IMR-90 (cell line): ENCODE measurements around the gene C7orf57.

Source experiments
- BHLHE40 ChIP-seq: fragments of 150-350 bp; IDR thresholded peaks from 2 replicates; pipeline ENCODE4 v1.6.1; 2016; ENCODE audit warnings: mild to moderate bottlenecking, low read depth, low read length
- CEBPB ChIP-seq: IDR thresholded peaks from 2 replicates; pipeline ENCODE4 v1.6.1; 2012; ENCODE audit warnings: low read depth, low read length, improper control_type of control experiment
- CTCF ChIP-seq: conservative IDR thresholded peaks from 2 replicates; pipeline ENCODE4 v1.5.1; 2012; ENCODE audit warnings: mild to moderate bottlenecking, low read depth, low read length, improper control_type of control experiment
- FOS ChIP-seq: fragments of 150-350 bp; IDR thresholded peaks from 2 replicates; pipeline ENCODE4 v1.6.1; 2016; ENCODE audit warnings: low read depth, low read length
- MAZ ChIP-seq: IDR thresholded peaks from 2 replicates; pipeline ENCODE4 v1.6.1; 2012; ENCODE audit warnings: low read depth, mild to moderate bottlenecking, low read length, improper control_type of control experiment, moderate library complexity, borderline replicate concordance
- MXI1 ChIP-seq: IDR thresholded peaks from 2 replicates; pipeline ENCODE4 v1.6.1; 2012; ENCODE audit warnings: low read depth, mild to moderate bottlenecking, low read length, moderate library complexity, borderline replicate concordance
- POLR2A ChIP-seq: IDR thresholded peaks from 2 replicates; pipeline ENCODE4 v1.6.1; 2012; ENCODE audit warnings: mild to moderate bottlenecking, low read depth, low read length
- RAD21 ChIP-seq: IDR thresholded peaks from 2 replicates; pipeline ENCODE4 v1.6.1; 2012; ENCODE audit warnings: low read length, improper control_type of control experiment
- RCOR1 ChIP-seq: IDR thresholded peaks from 2 replicates; pipeline ENCODE4 v1.6.1; 2012; ENCODE audit warnings: mild to moderate bottlenecking, low read length, improper control_type of control experiment; ENCODE audit not compliant: insufficient replicate concordance
- SMC3 ChIP-seq: fragments of 150-350 bp; IDR thresholded peaks from 2 replicates; pipeline ENCODE4 v1.6.1; 2016; ENCODE audit warnings: low read depth, mild to moderate bottlenecking, antibody characterized with exemption, low read length, moderate library complexity
- USF2 ChIP-seq: fragments of 150-350 bp; IDR thresholded peaks from 2 replicates; pipeline ENCODE4 v1.6.1; 2017; ENCODE audit warnings: mild to moderate bottlenecking, antibody characterized with exemption, low read length, low read depth
- TF ChIP-seq, protein P1 (sequence below): fragments of 150-350 bp; IDR thresholded peaks from 2 replicates; pipeline ENCODE4 v1.6.1; 2016; ENCODE audit warnings: low read depth, mild to moderate bottlenecking, low read length, moderate library complexity, borderline replicate concordance

DNA sequence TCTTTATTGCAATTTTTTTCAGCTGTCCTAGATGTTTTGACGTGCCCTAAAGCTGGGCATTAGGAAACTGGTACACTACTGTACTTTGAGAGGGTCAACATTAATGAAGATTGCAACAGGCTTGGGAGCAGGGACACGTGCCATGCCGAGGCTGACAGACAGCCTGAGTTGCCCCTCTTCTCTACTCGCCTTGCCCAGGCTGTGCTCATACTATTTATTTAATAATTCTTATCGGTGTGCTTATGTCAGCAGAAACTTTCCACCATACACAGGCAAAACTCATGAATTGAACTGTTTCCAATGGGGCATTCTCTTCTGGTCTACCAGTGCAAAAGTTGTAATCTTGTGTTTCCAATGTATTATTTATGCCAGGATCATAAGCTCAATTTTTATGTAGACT lies 24.4 kb downstream of the C7orf57 start:
- TF ChIP-seq POLR2A (no peak), RAD21 (no peak), CTCF (no peak), MAZ (no peak), MXI1 (no peak), BHLHE40 (no peak), RCOR1 (no peak), FOS (no peak), USF2 (no peak), SMC3 (no peak), CEBPB (no peak)
- TF ChIP-seq, protein P1, sequence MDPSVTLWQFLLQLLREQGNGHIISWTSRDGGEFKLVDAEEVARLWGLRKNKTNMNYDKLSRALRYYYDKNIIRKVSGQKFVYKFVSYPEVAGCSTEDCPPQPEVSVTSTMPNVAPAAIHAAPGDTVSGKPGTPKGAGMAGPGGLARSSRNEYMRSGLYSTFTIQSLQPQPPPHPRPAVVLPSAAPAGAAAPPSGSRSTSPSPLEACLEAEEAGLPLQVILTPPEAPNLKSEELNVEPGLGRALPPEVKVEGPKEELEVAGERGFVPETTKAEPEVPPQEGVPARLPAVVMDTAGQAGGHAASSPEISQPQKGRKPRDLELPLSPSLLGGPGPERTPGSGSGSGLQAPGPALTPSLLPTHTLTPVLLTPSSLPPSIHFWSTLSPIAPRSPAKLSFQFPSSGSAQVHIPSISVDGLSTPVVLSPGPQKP, result no peak
